NCI-H2081 treated with DMSO at 0.1 percent for 48 hours (cell line): Measurements from ENCODE around the gene PIKFYVE.
"Not testable (repeated sequence)": the region's sequence is repeated elsewhere in the genome, so short reads cannot be mapped to it uniquely, and the experiment has no call there.

Experiments used
- DNase-seq: peaks from one replicate; lab custom pipeline; 2025; lab: John Stamatoyannopoulos, UW

The PIKFYVE gene

DNA sequence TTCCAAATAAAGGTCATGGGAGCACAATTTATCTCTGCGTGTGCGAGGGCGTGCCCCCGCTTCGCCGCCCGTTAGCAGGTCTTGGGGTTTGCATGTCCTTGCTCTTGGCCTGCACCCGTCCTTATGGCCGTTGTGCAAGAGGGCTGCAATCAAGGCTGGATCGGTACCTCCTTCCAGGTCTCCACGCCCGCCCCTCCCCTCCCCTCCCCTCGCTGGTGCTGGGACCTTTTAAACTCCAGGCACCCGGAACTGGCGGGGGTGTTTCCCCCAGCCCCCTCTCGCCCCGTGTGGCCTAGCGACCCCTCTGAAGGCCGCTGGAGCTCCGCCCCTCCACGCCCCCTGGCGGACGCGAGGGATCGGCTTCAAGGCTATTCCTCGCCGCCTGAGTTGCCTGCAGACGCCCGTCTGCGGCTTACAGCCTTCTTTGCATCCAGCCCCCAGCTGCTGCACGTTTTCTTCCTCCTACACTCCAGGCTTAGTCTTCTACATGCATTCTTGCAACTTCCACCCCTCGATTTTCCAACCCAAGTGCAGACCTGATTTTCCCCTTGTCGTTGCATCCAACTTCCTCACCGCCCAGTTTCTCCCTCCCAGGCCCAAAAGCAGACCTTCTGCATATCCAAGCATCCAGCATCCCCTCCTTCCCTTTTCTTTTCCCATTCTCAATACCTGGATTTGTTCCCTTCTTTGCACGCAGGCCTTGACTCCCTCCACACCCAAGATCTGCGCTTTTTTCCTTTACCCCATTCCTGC, 11.8 kb upstream of the PIKFYVE start:
- no peak for DNase-seq

DNA sequence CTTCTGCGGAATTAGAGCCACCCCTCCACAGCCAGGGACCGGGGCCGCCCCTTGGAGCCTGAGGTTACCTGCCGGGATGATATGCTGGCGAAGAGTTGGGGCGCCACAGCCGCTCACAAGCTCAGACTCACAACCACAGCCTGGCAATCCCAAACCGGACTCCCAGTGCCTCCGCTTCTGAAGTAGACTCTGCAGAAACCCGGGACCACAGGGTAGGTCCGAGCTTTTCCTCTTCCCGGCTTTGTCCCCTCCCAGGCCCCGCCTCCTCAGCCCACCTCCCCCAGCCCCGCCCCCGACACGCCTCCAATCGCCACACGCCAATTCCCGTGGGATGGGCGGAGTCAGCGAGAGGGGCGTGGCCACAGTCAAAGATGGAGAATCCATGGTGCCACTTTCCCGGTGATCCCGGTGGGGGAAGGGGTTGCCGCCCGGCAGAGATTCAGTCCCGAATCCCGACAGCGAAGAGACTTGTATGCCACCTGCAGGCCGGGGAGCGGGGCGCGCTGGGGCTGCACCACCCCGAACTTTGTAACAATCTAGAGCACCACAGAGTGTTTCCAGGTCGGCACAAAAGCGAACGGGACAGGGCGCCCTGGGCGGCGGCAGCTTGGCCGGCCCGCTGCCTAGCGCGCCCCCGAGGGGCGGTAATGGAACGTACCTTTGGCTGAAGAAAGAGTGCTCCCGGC, 11.0 kb upstream of the PIKFYVE start, which contains the start of gene IDH1:
Gene IDH1 (minus strand): TSS at position 201 of the 686 bp plus-strand sequence. CDS start 3,520 bp downstream, outside the sequence.
- DNase-seq = peak; percentile 43

DNA sequence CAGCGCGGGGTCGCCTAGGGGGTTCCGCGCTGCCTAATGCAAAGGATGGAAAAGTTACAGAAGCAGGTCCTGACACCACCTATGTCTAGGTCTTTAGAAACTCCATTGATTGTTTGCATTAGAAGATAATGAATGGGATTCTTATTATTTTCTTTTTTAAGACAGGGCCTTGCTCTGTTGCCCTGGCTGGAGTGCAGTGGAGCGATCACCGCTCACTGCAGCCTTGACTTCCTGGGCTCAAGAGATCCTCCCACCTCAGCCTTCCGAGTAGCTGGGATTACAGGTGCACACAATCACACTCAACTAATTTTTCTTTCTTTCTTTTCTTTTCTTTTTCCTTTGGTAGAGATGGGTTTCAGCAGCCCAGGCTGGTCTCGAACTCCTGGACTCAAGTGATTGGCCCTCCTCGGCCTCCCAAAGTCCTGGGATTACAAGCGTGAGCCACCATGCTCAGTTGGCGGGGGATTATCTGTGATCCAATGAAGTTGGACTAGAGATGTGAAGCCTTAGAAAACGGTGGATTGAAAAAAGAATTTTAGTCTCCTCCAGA, 10.4 kb upstream of the PIKFYVE start:
- DNase-seq = no peak

DNA sequence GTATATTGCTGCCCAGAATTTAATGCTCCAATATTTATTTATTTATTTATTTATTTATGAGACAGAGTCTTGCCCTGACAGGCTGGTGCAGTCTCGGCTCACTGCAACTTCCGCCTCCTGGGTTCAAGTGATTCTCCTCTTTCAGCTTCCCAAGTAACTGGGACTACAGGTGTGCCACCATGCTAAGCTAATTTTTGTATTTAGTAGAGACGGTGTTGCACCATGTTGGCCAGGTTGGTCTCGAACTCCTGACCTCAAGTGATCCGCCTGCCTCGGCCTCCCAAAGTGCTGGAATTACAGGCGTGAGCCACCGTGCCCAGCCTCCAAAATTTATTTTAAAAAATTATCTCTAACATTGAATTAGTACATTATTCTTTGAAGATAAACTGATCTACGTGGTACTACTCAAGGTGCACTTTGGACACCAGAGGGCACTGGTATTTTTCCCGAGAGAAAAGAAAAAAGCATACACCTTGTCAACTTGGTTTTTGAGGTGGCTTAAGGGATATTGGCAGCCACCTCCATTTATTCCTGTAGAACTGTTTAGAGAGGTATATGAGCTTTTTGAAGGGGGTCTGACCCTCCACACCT, 9.8 kb upstream of the PIKFYVE start:
- DNase-seq = no peak

DNA sequence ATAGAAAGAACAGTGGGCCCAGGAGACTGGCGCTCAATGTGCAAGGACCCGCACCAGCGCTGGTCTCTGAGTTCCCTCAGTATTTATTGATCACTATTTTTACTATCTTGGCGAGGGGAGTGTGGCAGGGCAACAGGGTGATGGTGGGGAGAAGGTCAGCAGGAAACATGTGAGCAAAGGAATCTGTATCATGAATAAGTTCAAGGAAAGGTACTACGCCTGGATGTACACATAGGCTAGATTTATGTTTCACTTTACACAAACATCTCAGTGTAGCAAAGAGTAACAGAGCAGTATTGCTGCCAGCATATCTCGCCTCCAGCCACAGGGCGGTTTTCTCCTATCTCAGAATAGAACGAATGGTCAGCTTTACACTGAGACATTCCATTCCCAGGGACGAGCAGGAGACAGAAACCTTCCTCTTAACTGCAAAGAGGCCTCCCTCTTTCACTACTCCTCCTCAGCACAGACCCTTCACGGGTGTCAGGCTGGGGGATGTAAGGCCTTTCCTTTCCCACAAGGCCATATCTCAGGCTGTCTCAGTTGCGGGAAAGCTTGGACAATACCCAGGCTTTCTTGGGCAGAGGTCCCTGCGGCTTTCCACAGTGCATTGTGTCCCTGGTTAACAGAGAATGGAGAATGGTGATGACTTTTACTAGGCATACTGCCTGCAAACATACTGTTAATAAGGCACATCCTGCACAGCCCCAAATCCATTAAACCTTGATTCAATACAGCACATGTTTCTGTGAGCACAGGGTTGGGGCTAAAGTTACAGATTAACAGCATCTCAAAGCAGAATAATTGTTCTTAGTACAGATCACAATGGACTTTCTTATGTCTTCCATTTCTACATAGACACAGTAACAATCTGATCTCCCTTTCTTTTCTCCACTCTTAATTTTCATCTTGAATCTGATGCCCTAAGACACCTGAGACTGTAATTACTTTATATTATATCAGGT, 8.9 kb upstream of the PIKFYVE start:
- DNase-seq = not testable (repeated sequence)

DNA sequence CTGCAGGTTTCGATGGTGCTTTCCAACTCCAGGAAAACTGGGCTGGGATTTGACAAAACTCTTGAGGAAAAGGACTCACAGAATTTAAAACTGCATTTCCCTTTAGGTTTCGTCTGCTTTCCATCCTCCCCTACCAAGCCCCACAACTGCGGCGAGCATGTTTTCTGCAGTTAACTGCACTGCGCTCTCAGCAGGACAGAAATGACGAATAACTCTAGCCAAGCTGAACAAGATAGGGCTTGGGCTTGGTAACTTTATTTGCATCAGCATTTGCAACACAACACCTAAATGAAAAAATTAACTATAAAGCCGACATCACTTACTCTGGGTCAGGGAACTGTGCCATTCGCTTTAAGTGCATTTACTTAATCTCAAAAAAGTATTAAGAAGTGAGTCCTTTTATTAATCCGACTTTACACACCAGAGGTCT, 669 bp upstream of the PIKFYVE start:
- DNase-seq = no peak

DNA sequence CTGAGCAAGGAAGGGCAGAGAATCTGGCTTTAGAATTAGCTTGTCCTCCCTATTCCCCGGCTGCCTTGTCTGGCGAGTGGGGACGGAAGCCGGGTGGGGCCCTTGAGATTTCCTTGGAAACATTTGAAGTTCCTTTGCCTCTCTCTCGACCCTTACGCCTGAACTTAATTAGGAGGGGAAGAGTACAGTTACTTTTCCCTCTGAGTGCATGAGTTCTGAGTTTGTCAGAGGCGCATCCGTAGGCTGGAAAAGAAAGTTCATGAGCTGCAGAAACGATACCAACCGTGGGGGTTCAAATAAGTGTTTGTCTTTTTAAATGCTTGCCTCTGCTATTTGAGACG, 468 bp downstream of the PIKFYVE start:
- DNase-seq = no peak

DNA sequence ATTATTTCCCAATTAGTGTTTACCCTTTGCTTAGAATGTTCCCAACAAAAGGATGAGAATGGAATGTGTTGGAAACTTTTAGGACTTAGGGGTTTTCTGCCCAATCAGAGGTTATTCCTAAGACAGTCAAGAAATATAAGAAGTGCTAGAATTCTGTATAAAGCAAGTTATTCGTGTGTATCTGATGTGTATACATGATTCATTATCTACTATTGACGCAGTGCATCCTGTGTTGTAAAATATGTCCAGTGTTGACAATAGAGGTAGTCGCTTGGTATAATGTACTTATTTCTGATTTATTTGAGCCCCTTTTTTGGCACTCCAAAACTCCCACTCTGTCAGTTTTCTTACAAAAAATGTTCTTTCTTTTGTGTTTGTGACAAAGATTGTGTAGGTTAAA, 881 bp downstream of the PIKFYVE start:
- DNase-seq = no peak

- not testable (repeated sequence) for DNase-seq
These were observed 1.5 kb downstream of the PIKFYVE start for GRCh38 chr2:208267526-208267925.

GRCh38 chr2:208268156-208268952, 2.3 kb downstream of the PIKFYVE start:
- no peak for DNase-seq

GRCh38 chr2:208269091-208269490, 3.0 kb downstream of the PIKFYVE start:
- DNase-seq = no peak

DNA sequence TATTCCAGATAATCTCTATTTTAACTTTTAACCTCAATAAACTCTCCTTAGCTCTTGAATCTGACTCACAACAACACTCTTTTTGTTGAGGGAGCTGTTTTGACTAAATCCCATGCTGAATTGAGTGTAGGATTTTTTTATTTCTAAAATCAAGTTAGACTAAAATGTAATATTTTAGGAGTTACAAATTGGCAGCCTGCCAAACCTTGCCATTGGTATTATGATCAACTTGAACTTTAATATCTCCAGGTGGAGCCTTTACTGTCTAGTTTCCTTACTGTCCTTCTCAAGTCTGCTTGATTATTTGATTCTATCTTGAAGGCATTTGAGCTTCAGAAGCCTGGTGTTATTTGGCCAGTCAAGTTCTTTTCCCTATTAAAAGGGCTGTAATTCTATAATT, 8.7 kb downstream of the PIKFYVE start:
- DNase-seq = no peak

DNA sequence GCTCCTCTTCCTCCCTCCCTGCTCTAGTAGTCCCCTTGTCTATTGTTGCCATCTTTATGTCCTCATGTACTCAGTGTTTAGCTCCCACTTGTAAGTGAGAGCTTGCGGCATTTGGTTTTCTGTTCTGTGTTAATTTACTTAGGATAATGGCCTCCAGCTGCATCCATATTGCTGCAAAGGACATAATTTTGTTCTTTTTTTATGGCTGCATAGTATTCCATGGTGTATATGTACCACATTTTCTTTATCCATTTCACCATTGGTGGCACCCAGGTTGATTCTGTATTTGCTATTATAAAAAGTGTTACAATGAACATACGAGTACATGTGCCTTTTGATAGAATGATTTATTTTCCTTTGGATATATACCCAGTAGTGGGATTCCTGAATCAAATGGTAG, 12.5 kb downstream of the PIKFYVE start:
- DNase-seq = no peak

GRCh38 chr2:208279236-208279635, 13.2 kb downstream of the PIKFYVE start:
- DNase-seq = no peak

GRCh38 chr2:208280234-208280633, 14.2 kb downstream of the PIKFYVE start:
- DNase-seq = no peak

DNA sequence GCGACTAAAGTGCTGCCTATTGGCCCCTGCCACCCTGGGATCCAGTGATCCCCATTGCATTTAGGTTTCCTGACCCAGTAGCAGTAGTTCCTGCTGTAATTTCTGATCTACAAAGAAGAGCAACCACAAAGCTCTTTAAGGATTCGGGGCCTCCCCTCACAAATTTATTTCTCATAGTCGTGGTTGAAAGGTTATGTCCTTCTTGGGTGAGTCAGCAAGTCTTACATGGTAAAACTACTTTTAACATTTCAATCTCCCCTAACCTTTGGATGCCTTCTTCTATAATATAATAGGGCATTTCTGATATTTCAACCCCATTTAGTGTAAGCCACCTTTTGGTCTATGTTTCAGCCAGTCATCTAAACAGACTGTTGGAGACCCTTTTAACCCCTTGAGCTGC, 14.9 kb downstream of the PIKFYVE start:
- no peak for DNase-seq

DNA sequence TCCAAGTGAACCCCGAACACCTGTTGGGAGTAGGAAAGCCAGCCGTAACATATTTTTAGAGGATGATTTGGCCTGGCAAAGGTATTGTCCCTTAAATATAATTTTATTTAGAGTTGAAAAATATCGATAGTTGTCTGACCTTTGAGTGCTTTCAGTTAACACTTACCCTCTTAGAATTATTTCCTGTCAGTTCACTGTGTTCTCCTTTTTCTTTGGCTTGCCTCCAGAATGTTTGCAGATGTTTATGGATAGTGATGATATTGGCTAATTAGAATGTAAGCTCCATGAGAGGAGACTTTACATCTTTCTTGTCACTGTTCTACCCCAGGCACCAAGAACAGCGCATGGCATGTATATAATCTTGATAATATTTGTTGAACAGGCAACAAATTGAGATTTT, 19.8 kb downstream of the PIKFYVE start:
- no peak for DNase-seq

DNA sequence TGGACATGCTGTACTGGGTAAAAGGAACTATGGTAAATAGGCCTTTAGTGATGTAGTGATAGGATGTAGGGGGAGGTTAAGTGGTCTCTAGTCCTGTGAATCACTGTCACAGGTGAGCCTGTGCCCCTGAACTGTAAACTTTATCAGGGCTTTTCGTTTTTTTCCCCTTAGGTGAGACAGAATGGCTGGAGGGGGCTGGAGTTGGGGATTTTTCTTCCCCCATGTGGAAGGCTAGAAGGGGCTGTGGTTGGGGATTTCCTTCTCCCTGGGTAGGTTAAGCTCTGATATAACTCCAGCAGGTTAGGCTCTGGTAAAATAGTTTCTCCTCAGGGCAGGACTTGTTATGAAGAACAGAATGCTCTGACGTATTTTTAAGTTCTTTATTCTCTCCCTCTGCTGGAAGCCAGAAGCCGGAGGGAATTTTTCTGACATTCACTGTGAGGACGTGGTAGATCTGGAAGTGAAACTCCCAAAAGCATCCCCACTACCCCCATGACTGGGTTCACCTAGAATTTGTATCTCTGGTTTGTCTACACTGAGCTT, 28.5 kb downstream of the PIKFYVE start:
- DNase-seq = no peak

DNA sequence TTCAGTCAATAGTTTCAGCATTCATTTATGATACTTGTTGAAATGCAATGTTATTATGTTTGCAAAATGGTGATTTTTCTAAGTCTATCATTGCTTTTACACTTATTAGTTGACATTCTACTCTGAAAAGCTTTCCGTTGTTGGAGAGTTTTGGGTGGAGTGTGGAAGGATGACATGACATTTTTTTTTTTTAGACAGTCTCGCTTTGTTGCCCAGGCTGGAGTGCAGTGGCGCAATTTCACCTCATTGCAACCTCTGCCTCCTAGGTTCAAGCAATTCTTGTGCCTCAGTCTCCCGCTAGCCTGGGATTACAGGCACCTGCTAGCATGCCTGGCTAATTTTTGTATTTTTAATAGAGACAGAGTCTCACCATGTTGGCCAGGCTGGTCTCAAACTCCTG, 29.8 kb downstream of the PIKFYVE start:
- no peak for DNase-seq

DNA sequence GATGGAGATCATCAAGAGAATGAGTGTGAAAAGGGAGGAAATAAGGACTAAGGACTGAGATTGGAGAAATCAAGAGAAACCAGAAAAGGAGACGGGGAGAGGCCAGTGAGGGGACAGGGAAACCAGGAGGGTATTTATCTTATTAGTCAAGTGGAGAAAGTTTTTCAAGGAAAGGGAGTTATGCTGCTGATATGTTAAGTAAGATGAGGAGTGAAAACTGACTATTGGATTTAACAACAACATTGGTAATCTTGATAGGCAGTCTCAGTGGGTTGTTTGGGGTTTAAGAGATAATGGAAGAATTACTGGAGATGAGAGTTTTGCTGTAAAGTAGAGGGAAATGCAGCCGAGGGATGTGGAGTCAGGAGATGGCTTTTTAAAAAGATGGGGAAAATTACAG, 30.6 kb downstream of the PIKFYVE start:
- no peak for DNase-seq

DNA sequence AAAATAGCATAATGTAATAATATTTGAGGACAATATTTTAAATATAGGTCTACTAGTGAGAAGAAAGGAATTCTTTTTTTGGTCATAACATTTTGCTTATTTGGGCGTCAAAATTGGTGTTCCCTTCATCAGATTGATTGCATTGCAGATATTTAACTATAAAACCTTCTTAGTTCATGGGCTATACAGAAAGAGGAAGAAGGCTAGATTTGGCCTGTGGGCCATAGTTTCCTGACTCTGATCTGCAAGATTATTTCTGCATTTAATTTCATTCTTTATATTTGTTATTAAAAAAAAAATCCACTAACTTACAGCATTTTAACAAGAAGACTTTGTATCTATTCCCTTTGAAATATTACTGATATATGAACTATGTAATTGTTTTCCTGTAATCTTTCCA, 31.9 kb downstream of the PIKFYVE start:
- no peak for DNase-seq
